ENCODE results near the gene FASN. TPM values are rescaled to one million over a fixed set of nuclear protein-coding genes. Genes with fewer than 3 reads are reported as not detected.

The FASN gene
- total and polyA plus RNA-seq, 2 of the 13 experiments (the other 11 are each of a cell fraction or from before 2014, with no cell fraction given): 51.7 to 101 TPM

- peak; percentile 47; the same call in 1 of the 2 replicates for TF ChIP-seq TBX3 (IDR thresholded peaks at IDR 0.05; ENCODE audit: borderline replicate concordance)
- no peak for TF ChIP-seq ZNF567 (CRISPR knock-in tag; IDR thresholded peaks at IDR 0.05; ENCODE audit: borderline replicate concordance)
- TF ChIP-seq SRY (CRISPR knock-in tag; IDR thresholded peaks at IDR 0.05): peak; percentile 81
- TF ChIP-seq IRF1 (CRISPR knock-in tag; IDR thresholded peaks at IDR 0.05; ENCODE audit: low read depth): no peak
- no peak; the same call in 1 of the 2 replicates for TF ChIP-seq NFYC (CRISPR knock-in tag; IDR thresholded peaks at IDR 0.05)
- TF ChIP-seq CCAR2 (optimal IDR thresholded peaks at IDR 0.05; ENCODE audit: low read depth, low read length): no peak
- no peak for TF ChIP-seq ZFYVE20 (CRISPR knock-in tag; IDR thresholded peaks at IDR 0.05; ENCODE audit: borderline replicate concordance, low read depth)
- peak; percentile 76; the same call in 1 of the 2 replicates for TF ChIP-seq ZNF724P (CRISPR knock-in tag; IDR thresholded peaks at IDR 0.05; ENCODE audit: borderline replicate concordance)
- peak; percentile 66; the same call in 1 of the 2 replicates for TF ChIP-seq MEF2D (CRISPR knock-in tag; IDR thresholded peaks at IDR 0.05)
- TF ChIP-seq RELA (CRISPR knock-in tag; IDR thresholded peaks at IDR 0.05): no peak
- no peak for TF ChIP-seq ATRX (CRISPR knock-in tag; IDR thresholded peaks at IDR 0.05; ENCODE audit: borderline replicate concordance)
- no peak for TF ChIP-seq SRSF9 (IDR thresholded peaks at IDR 0.05; ENCODE audit: borderline replicate concordance, insufficient read depth, low read depth, low read length, poor library complexity, severe bottlenecking)
- peak; percentile 65; the same call in 1 of the 2 replicates for TF ChIP-seq ZNF549 (CRISPR knock-in tag; IDR thresholded peaks at IDR 0.05)
- TF ChIP-seq MXD4 (CRISPR knock-in tag; IDR thresholded peaks at IDR 0.05): peak; percentile 96
- peak; percentile 68; the same call in 1 of the 2 replicates for TF ChIP-seq ZNF335 (CRISPR knock-in tag; IDR thresholded peaks at IDR 0.05)
- no peak for TF ChIP-seq GRHL1 (CRISPR knock-in tag; conservative IDR thresholded peaks at IDR 0.05)
- TF ChIP-seq AGO1 (IDR thresholded peaks at IDR 0.05; ENCODE audit: low read depth, low read length, poor library complexity, severe bottlenecking): peak; percentile 76
- peak in 1 of 2 experiments; percentile 40; a peak in 1 of 4 replicates for TF ChIP-seq POLR2A (IDR thresholded peaks at IDR 0.05; ENCODE audit: insufficient read depth in 1 of 2, low read depth in 2 of 2, low read length in 2 of 2)
- 0 out of 2 replicates have a peak, but pooled peaks have one; percentile 12 for TF ChIP-seq ZNF256 (CRISPR knock-in tag; conservative IDR thresholded peaks at IDR 0.05)
- TF ChIP-seq ZNF773 (CRISPR knock-in tag; IDR thresholded peaks at IDR 0.05; ENCODE audit: borderline replicate concordance): no peak
- TF ChIP-seq IRX3 (CRISPR knock-in tag; IDR thresholded peaks at IDR 0.05; ENCODE audit: borderline replicate concordance, low read depth): peak; percentile 93; the same call in 1 of the 2 replicates
- no peak for TF ChIP-seq ZBTB2 (CRISPR knock-in tag; IDR thresholded peaks at IDR 0.05; ENCODE audit: low read depth)
- peak; percentile 62; the same call in 1 of the 2 replicates for TF ChIP-seq ZNF136 (CRISPR knock-in tag; IDR thresholded peaks at IDR 0.05; ENCODE audit: low read depth)
- peak; percentile 68; the same call in 1 of the 2 replicates for TF ChIP-seq ZMYM4 (CRISPR knock-in tag; IDR thresholded peaks at IDR 0.05)
- TF ChIP-seq ATF7 (IDR thresholded peaks at IDR 0.05): no peak
- TF ChIP-seq ATF7 (CRISPR knock-in tag; IDR thresholded peaks at IDR 0.05): no peak
These were observed 5.8 kb upstream of the FASN start (continued) for GRCh38 chr17:82103553-82104451.

Data from HepG2 (cell line).